Lung (tissue), 12 donors: ENCODE results near the gene LONRF2. TPM values are rescaled to one million over a fixed set of nuclear protein-coding genes. Genes with fewer than 3 reads are reported as not detected.

Source experiments
- ATAC-seq: fragments of 200-7000 bp; cut with Tn5 transposase; one replicate; pipeline ENCODE4 v1.9.1; 2020; ENCODE audit warnings: moderate number of reproducible peaks; ENCODE audit not compliant: insufficient read depth, low FRiP score
- DNase-seq, 3 donors: peaks; one replicate each; pipeline ENCODE4 v3.0.0-alpha.2; 2013 to 2017
- H3K27ac ChIP-seq, 2 donors: one replicate each; pipeline ENCODE4 v1.5.1; 2013; ENCODE audit warnings: mild to moderate bottlenecking in 2 of 2, moderate library complexity in 2 of 2, control low read depth in 1 of 2, inconsistent platforms in 1 of 2, low read depth in 1 of 2, low read length in 1 of 2
- H3K27me3 ChIP-seq, 3 donors: one replicate each; pipeline ENCODE4 v1.5.1; 2013; ENCODE audit warnings: low read length in 2 of 3; ENCODE audit not compliant: control insufficient read depth in 3 of 3, insufficient read depth in 3 of 3
- H3K36me3 ChIP-seq, 4 donors: one replicate each; pipeline ENCODE4 v1.5.1; 2013; ENCODE audit warnings: low read length in 4 of 4, mild to moderate bottlenecking in 1 of 4, moderate library complexity in 1 of 4; ENCODE audit not compliant: control insufficient read depth in 4 of 4, insufficient read depth in 4 of 4
- H3K4me1 ChIP-seq, 5 donors: one replicate each; pipeline ENCODE4 v1.5.1; 2013; ENCODE audit warnings: low read length in 5 of 5, mild to moderate bottlenecking in 2 of 5, moderate library complexity in 1 of 5; ENCODE audit not compliant: control insufficient read depth in 5 of 5, insufficient read depth in 5 of 5
- H3K4me3 ChIP-seq: one replicate; pipeline ENCODE4 v1.5.1; 2013; ENCODE audit warnings: mild to moderate bottlenecking, control low read depth, moderate library complexity
- H3K9ac ChIP-seq, 2 donors: one replicate each; pipeline ENCODE4 v1.5.1; 2013; ENCODE audit warnings: low read length in 2 of 2, control low read depth in 1 of 2; ENCODE audit not compliant: insufficient read depth in 1 of 2
- H3K9me3 ChIP-seq, 4 donors: one replicate each; pipeline ENCODE4 v1.5.1; 2013; ENCODE audit warnings: low read length in 3 of 4, mild to moderate bottlenecking in 1 of 4, moderate library complexity in 1 of 4; ENCODE audit not compliant: control insufficient read depth in 4 of 4, insufficient read depth in 3 of 4
- WGBS, 2 donors: extraction: QIAGEN DNeasy Blood & Tissue Kit; methylation state at CpG; one replicate each; pipeline ENCODE4 v1.1.7; 2013; 5-methylcytosine and 5-hydroxymethylcytosine counted together
- polyA plus RNA-seq, 2 donors: library from polyadenylated mRNA; stranded (reverse); fragments of 200-250 nt; gene quantifications; one replicate each; pipeline ENCODE4 v1.2.1, GENCODE V29; 2013
- total RNA-seq, 2 donors: library from RNA; depleted of rRNA in 1 of 2; stranded (reverse); fragments of >200 nt in 1 of 2; gene quantifications; one replicate each; pipeline ENCODE4 v1.2.1, GENCODE V29; 2014 to 2021
- TF ChIP-seq, protein P1 (sequence below): IDR thresholded peaks from 2 replicates; pipeline ENCODE4 v1.5.1; 2012; ENCODE audit warnings: mild to moderate bottlenecking; ENCODE audit errors: control extremely low read depth, extremely low read depth
- donor health status: control.
- donor health status: control.
- donor health status: Bipolar disorder and iron deficiency.
- donor health status: healthy.
- donor health status: DM: yes; HTN: yes; CAD: no.

Gene LONRF2
- total and polyA plus RNA-seq, 4 donors: 0.38 to 5.2 (median 2.6) TPM

DNA sequence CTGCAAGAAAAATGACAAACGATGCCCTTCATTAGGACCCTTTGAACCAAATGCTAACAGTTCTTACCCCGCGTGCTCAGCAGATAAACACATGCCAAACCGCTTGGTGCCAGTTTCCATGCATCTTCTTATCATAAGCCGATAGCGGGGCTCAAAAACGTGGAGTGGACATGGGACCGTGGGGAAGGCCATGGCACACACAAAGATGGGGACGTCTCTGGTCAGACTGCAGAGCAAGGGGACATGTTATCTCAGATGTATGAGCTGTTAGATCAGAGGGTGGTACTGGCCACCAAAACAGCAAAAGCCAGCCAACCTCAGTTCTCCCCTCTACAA, 28.2 kb downstream of the LONRF2 start:
- no peak overlapping the region for H3K27ac ChIP-seq
- peaks cover 0 to 6% (median under 1%) of the 10 kb centered on the region in 4 donors for H3K36me3 ChIP-seq
- ATAC-seq (no peak), DNase-seq (no peak)
- TF ChIP-seq, protein P1, sequence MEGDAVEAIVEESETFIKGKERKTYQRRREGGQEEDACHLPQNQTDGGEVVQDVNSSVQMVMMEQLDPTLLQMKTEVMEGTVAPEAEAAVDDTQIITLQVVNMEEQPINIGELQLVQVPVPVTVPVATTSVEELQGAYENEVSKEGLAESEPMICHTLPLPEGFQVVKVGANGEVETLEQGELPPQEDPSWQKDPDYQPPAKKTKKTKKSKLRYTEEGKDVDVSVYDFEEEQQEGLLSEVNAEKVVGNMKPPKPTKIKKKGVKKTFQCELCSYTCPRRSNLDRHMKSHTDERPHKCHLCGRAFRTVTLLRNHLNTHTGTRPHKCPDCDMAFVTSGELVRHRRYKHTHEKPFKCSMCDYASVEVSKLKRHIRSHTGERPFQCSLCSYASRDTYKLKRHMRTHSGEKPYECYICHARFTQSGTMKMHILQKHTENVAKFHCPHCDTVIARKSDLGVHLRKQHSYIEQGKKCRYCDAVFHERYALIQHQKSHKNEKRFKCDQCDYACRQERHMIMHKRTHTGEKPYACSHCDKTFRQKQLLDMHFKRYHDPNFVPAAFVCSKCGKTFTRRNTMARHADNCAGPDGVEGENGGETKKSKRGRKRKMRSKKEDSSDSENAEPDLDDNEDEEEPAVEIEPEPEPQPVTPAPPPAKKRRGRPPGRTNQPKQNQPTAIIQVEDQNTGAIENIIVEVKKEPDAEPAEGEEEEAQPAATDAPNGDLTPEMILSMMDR: no peak
- no peak overlapping the region for H3K9ac ChIP-seq
- no peak overlapping the region for H3K4me3 ChIP-seq
- 90 to 94% methylated on average over 9 of the region's 9 CpGs for WGBS, 2 donors
- H3K27me3 ChIP-seq: no peaks in the 10 kb centered on the region
- no peaks in the 10 kb centered on the region for H3K9me3 ChIP-seq
- peaks cover 0 to 2% (median 0%) of the 10 kb centered on the region in 5 donors for H3K4me1 ChIP-seq

DNA sequence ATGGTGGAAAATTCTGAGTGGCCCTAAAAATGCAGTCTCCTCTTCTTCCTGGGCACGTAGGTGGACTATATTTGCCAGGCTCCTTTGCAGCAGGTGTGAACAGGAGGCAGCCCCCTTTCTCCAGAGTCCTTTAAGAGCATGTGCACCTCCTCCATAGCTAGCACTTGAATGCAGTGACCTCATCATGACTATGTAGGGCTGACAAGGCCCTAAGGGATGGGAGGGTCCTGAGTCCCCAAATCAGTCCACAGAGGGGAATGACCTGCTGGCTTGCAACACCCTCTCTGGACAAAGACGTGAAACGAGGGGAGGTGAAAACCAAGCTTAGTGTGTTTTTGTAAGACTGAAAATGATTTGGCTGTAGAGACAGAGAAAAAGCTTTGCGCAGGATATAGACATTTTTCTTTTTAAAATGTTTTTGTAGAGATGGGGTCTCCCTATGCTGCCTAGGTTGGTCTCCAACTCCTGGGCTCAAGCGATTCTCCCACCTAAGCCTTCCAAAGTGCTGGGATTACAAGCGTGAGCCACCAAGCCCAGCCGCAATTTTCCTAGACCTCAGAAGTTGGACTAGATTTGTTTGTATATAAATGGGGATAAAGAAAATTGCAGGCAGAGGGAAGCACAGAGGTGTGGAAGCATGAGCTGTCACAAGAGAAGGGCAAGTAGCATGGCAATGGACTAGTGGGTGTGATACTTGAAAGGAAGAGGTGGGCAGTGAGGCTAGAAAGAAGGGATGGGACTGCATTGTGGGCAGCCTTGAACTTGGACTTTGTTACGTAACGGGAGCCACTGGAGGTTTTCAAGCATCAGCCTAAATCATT, 28.8 kb downstream of the LONRF2 start:
- Histone ChIP-seq H3K27ac (no peak overlapping the region), H3K27me3 (no peaks in the 10 kb centered on the region), H3K9ac (no peak overlapping the region), H3K4me3 (no peak overlapping the region), H3K36me3 (peaks cover 0 to 3% (median 0%) of the 10 kb centered on the region in 4 donors), H3K4me1 (peaks cover 0 to 2% (median 0%) of the 10 kb centered on the region in 5 donors), H3K9me3 (no peaks in the 10 kb centered on the region)
- 88 to 95% methylated on average over 9 of the region's 9 CpGs for WGBS, 2 donors
- TF ChIP-seq, protein P1: no peak
- DNase-seq: no peak
- ATAC-seq: no peak

DNA sequence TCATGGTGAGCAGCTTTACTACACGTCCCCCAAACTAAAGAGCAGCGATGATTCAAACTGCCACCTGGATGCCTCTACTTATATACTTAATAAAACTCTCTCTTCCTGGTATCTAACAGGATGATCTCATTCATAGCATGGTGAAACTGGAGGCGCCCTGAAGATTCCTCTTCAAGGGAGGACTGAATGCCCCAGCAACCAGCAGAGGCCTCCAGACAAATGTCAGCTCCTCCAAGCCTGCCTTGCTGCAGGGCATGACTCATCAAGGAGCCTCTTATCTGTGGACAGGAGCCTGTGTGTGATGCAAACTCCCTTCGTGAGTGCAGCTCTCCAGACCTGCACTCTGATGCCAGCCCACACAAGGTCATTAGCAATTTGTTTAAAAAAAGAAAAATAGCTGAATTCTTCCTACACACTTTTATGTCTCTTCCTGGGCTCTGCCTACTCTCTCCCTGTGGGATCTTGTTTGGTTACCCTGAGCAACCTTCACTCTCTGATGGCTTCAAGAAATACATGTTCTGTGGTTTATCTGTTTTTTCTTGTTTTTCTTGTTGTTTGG, 30.2 kb downstream of the LONRF2 start:
- Histone ChIP-seq H3K36me3 (peaks cover 0 to 2% (median 0%) of the 10 kb centered on the region in 4 donors), H3K4me1 (peaks cover 0 to 2% (median 0%) of the 10 kb centered on the region in 5 donors), H3K27me3 (no peaks in the 10 kb centered on the region), H3K9me3 (no peaks in the 10 kb centered on the region), H3K9ac (no peak overlapping the region), H3K4me3 (no peak overlapping the region), H3K27ac (peak overlapping the region in 1 of 2 donors; percentile 88)
- DNase-seq (peak in 1 of 3 donors; percentile 19), ATAC-seq (peak; percentile 80)
- WGBS, 2 donors: 37 to 47% methylated on average over 4 of the region's 4 CpGs
- TF ChIP-seq, protein P1: no peak
